ENCODE data around the gene SPATA33. TPM values are rescaled to one million over a fixed set of nuclear protein-coding genes. Genes with fewer than 3 reads are reported as not detected.
"Not testable (repeated sequence)": the region's sequence is repeated elsewhere in the genome, so short reads cannot be mapped to it uniquely, and the experiment has no call there.

The SPATA33 gene
- total RNA-seq, 1 donor from 2014 or later: 13.8 TPM

DNA sequence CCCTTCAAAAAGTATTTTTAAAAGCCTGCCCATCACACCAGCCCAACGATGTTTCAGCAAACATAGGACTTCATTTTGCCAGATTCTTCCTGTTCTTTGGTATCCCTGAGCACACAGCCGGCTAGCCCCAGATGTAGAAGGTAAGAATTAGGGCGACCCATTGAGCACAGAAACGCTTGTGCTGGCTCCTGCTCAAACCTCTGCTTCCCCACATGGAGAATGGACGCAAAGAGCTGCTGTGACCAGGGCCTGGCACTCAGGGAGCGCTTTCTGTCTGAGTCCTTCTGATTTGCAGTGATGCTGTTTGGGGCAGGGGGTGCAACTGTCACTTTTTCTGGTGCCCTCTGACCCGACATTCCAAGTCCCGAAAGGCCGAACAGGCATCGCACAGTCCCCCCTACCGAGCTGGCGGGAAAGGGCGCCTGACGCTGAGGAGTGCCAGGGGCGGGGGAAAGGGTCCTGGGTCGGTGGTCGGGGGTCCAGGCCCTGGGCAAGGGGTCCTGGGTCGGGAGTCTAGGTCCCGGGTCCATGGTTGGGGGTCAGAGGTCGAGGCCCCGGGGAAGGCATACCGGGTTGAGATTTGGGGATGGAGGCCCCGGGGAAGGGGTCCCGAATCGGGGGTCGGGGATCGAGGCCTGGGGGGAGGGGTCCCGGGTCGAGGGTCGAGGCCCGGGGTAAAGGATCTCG lies 1.1 kb upstream of the SPATA33 start:
- no peak for DNase-seq (ENCODE audit: low spot score)
- Mint-ChIP-seq H3K27me3 (ENCODE audit: unreplicated experiment) (peaks cover 12% of the 10 kb centered on the region), H3K36me3 (ENCODE audit: low read depth, unreplicated experiment) (peaks cover 32% of the 10 kb centered on the region), H3K4me3 (ENCODE audit: unreplicated experiment) (peak overlapping the region; percentile 87), H3K4me1 (ENCODE audit: unreplicated experiment) (peaks cover 8% of the 10 kb centered on the region), H3K27ac (ENCODE audit: unreplicated experiment) (peak overlapping the region; percentile 72), H3K9me3 (ENCODE audit: unreplicated experiment) (no peaks in the 10 kb centered on the region)
- TF ChIP-seq, protein P1, sequence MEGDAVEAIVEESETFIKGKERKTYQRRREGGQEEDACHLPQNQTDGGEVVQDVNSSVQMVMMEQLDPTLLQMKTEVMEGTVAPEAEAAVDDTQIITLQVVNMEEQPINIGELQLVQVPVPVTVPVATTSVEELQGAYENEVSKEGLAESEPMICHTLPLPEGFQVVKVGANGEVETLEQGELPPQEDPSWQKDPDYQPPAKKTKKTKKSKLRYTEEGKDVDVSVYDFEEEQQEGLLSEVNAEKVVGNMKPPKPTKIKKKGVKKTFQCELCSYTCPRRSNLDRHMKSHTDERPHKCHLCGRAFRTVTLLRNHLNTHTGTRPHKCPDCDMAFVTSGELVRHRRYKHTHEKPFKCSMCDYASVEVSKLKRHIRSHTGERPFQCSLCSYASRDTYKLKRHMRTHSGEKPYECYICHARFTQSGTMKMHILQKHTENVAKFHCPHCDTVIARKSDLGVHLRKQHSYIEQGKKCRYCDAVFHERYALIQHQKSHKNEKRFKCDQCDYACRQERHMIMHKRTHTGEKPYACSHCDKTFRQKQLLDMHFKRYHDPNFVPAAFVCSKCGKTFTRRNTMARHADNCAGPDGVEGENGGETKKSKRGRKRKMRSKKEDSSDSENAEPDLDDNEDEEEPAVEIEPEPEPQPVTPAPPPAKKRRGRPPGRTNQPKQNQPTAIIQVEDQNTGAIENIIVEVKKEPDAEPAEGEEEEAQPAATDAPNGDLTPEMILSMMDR (IDR thresholded peaks at IDR 0.05; ENCODE audit: unreplicated experiment): no peak

DNA sequence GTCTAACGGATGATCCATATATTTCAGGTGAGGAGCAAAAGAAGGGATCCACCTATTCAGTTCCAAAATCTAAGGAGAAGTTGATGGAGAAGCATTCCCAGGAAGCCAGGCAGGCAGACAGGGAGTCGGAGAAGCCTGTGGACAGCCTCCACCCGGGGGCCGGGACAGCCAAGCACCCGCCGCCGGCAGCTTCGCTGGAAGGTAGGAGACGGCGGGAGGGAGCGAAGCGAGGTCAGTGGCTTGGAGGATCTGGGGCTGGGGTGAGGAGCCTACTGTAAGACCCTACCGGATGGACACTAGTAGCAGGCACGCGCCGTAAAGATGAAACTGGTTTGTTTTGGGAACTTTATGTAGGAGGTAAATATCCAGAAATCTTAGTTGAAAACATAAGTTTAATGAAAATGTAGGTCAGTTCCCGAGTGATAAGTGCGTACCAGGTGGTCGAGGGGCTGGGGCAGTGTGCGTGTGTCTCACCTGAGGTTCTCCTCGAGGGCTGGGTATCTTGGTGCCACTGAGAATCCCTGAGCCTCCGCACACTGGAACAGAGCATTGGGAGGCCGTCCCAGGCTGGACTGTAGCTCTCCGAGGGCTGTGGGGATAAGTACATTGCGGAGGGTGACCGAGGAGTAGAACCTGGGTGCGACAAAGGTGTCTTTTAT lies 714 bp downstream of the SPATA33 start:
- Mint-ChIP-seq H3K4me1 (ENCODE audit: unreplicated experiment) (peaks cover 8% of the 10 kb centered on the region), H3K27ac (ENCODE audit: unreplicated experiment) (peak overlapping the region; percentile 61), H3K27me3 (ENCODE audit: unreplicated experiment) (peaks cover 12% of the 10 kb centered on the region), H3K36me3 (ENCODE audit: low read depth, unreplicated experiment) (peaks cover 36% of the 10 kb centered on the region), H3K4me3 (ENCODE audit: unreplicated experiment) (peak overlapping the region; percentile 97), H3K9me3 (ENCODE audit: unreplicated experiment) (no peaks in the 10 kb centered on the region)
- no peak for DNase-seq (ENCODE audit: low spot score)
- TF ChIP-seq, protein P1 (IDR thresholded peaks at IDR 0.05; ENCODE audit: unreplicated experiment): no peak

DNA sequence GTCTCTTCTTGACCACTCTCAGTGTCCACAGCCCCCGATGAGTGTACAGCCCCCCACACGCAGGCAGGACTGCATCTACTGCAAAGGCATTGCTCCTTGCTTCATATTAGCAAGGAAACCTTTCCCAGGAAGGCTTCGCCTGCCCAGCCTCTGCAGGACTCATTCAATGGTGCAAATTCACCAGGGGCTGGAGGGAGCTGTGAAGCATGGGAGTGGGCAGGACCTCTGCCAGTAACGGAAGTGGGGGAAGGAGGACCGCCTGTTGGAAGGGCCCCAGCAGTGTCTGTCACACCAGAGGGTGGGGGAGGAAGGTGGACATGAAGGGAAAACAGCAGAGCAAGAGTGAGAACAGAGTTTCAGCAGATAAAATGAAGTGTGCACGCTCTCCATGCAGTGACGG lies 2.5 kb downstream of the SPATA33 start:
- Mint-ChIP-seq H3K27ac (ENCODE audit: unreplicated experiment) (no peak overlapping the region), H3K4me1 (ENCODE audit: unreplicated experiment) (peaks cover 8% of the 10 kb centered on the region), H3K27me3 (ENCODE audit: unreplicated experiment) (peaks cover 15% of the 10 kb centered on the region), H3K9me3 (ENCODE audit: unreplicated experiment) (no peaks in the 10 kb centered on the region), H3K4me3 (ENCODE audit: unreplicated experiment) (peak overlapping the region; percentile 53), H3K36me3 (ENCODE audit: low read depth, unreplicated experiment) (peaks cover 48% of the 10 kb centered on the region)
- no peak for DNase-seq (ENCODE audit: low spot score)
- TF ChIP-seq, protein P1 (IDR thresholded peaks at IDR 0.05; ENCODE audit: unreplicated experiment): no peak

DNA sequence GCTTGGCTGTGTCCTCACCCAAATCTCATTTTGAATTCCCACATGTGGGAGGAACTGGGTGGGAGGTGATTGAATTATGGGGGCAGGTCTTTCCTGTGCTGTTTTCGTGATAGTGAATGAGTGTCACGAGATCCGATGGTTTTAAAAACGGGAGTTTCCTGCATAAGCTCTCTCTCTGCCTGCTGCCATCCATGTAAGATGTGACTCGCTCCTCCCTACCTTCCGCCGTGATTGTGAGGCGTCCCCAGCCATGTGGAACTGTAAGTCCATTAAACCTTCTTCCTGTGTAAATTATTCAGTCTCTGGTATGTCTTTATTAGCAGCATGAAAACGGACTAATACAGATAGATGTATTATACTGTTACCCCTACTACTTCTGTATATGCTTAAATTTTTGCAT lies 3.6 kb downstream of the SPATA33 start:
- H3K9me3 Mint-ChIP-seq (ENCODE audit: unreplicated experiment): no peaks in the 10 kb centered on the region
- H3K27ac Mint-ChIP-seq (ENCODE audit: unreplicated experiment): no peak overlapping the region
- peaks cover 13% of the 10 kb centered on the region for H3K27me3 Mint-ChIP-seq (ENCODE audit: unreplicated experiment)
- TF ChIP-seq, protein P1 (IDR thresholded peaks at IDR 0.05; ENCODE audit: unreplicated experiment): no peak
- H3K4me1 Mint-ChIP-seq (ENCODE audit: unreplicated experiment): peaks cover 6% of the 10 kb centered on the region
- peaks cover 54% of the 10 kb centered on the region for H3K36me3 Mint-ChIP-seq (ENCODE audit: low read depth, unreplicated experiment)
- no peak for DNase-seq (ENCODE audit: low spot score)
- peak overlapping the region; percentile 53 for H3K4me3 Mint-ChIP-seq (ENCODE audit: unreplicated experiment)

DNA sequence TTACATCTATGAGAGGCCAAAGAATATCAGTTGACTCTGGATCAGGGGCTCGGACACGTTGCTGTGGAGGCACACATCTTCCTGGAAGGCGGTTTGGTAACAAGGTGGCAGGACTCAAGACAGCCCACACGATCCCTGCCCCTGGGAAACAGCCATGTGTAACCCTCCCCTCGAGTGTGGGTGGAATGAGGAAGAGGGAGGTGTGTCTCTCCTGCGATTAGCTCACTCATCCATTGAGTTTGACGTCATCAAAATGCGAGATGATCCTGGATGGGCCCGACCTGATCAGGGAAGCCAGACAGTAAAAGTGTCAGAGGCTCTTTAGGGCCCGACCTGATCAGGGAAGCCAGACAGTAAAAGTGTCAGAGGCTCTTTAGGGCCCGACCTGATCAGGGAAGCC lies 6.6 kb downstream of the SPATA33 start:
- not testable (repeated sequence) for H3K4me1 Mint-ChIP-seq (ENCODE audit: unreplicated experiment); DNase-seq (ENCODE audit: low spot score); H3K9me3 Mint-ChIP-seq (ENCODE audit: unreplicated experiment); H3K27ac Mint-ChIP-seq (ENCODE audit: unreplicated experiment); H3K27me3 Mint-ChIP-seq (ENCODE audit: unreplicated experiment)
- H3K36me3 Mint-ChIP-seq (ENCODE audit: low read depth, unreplicated experiment): peaks cover 59% of the 10 kb centered on the region
- H3K4me3 Mint-ChIP-seq (ENCODE audit: unreplicated experiment): peak overlapping the region; percentile 50

DNA sequence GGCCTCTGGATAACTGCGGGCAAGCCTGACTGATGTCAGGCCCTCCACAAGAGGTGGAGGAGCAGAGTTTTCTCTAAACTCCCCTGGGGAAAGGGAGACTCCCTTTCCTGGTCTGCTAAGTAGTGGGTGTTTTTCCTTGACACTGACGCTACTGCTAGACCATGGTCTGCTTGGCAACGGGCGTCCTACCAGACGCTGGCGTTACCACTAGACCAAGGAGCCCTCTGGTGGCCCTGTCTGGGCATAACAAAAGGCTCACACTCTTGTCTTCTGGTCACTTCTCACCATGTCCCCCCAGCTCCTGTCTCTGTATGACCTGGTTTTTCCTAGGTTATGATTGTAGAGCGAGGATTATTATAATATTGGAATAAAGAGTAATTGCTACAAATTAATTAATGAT lies 9.4 kb downstream of the SPATA33 start:
- H3K27ac Mint-ChIP-seq (ENCODE audit: unreplicated experiment); H3K4me1 Mint-ChIP-seq (ENCODE audit: unreplicated experiment); H3K4me3 Mint-ChIP-seq (ENCODE audit: unreplicated experiment); H3K9me3 Mint-ChIP-seq (ENCODE audit: unreplicated experiment); H3K27me3 Mint-ChIP-seq (ENCODE audit: unreplicated experiment); DNase-seq (ENCODE audit: low spot score): not testable (repeated sequence)
- H3K36me3 Mint-ChIP-seq (ENCODE audit: low read depth, unreplicated experiment): peaks cover 42% of the 10 kb centered on the region
